AG09309 (cell line): ENCODE results near the gene GFOD1.

Experiments
- DNase-seq: peaks from one replicate; pipeline ENCODE4 v3.0.0-alpha.2; 2010; ENCODE audit warnings: low read depth
- H3K4me3 ChIP-seq: 2 replicates; pipeline ENCODE4 v1.5.1; 2011; ENCODE audit warnings: mild to moderate bottlenecking, low read depth, low read length, moderate library complexity; ENCODE audit not compliant: control insufficient read depth
- TF ChIP-seq, protein P1 (sequence below): IDR thresholded peaks from 2 replicates; pipeline ENCODE4 v1.5.1; 2011; ENCODE audit warnings: mild to moderate bottlenecking, low read depth, low read length, inconsistent platforms; ENCODE audit not compliant: insufficient read depth, control insufficient read depth; ENCODE audit errors: missing control alignments

The GFOD1 gene, protein sequence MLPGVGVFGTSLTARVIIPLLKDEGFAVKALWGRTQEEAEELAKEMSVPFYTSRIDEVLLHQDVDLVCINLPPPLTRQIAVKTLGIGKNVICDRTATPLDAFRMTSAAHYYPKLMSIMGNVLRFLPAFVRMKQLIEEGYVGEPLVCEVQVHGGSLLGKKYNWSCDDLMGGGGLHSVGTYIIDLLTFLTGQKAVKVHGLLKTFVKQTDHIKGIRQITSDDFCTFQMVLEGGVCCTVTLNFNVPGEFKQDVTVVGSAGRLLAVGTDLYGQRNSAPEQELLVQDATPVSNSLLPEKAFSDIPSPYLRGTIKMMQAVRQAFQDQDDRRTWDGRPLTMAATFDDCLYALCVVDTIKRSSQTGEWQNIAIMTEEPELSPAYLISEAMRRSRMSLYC

DNA sequence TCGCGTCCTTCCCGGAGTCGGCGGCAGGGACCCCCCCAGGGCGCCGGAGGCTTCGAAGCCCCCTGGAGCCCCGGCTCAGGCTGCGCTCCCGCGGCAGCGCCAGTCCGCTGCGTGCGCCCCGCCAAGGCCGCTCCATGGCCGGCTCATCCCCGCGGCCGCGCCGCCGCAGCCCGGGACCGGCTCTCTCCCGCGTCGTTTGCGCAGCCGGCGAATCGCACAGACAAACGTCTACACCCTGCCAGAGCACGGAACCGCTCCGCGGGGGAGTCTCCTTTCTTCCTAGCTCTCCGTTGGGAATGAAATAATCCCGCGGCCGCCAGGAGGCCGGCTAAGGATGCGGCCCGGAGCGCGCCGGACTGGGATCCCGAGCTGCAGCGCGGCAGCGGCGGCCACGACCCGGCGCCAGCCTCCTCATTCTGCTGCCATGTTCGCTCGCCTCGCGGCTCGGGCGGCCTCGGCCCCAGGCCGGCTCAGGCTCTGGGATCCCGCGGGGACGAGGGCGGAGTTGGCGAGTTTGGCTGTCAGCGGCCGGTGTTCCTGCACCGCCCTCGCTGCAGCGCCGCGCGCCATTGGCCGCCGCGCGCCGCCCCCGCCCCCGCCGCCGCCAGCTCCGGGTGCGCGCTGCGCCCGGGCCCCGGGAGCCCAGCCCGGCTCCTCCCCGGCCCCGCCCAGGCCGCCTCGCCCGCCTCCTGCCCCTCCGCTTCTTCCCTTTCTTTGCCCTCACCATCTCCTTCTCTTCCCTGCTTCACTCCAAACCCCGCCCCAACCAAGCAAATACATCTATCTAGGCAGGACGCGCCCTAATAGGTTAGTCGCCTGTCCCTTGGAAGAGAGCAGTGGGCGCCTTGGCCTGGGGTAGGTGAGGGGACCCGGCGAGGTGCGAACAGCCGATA, at the start of gene GFOD1:
GFOD1 (minus strand) TSS at position 479 of the 893 bp plus-strand sequence. CDS start 710 bp downstream, outside the sequence.
- TF ChIP-seq, protein P1, sequence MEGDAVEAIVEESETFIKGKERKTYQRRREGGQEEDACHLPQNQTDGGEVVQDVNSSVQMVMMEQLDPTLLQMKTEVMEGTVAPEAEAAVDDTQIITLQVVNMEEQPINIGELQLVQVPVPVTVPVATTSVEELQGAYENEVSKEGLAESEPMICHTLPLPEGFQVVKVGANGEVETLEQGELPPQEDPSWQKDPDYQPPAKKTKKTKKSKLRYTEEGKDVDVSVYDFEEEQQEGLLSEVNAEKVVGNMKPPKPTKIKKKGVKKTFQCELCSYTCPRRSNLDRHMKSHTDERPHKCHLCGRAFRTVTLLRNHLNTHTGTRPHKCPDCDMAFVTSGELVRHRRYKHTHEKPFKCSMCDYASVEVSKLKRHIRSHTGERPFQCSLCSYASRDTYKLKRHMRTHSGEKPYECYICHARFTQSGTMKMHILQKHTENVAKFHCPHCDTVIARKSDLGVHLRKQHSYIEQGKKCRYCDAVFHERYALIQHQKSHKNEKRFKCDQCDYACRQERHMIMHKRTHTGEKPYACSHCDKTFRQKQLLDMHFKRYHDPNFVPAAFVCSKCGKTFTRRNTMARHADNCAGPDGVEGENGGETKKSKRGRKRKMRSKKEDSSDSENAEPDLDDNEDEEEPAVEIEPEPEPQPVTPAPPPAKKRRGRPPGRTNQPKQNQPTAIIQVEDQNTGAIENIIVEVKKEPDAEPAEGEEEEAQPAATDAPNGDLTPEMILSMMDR = peak; percentile 18
- H3K4me3 ChIP-seq = peak within 1 kb of the TSS; percentile 74
- DNase-seq = peak; percentile 41

DNA sequence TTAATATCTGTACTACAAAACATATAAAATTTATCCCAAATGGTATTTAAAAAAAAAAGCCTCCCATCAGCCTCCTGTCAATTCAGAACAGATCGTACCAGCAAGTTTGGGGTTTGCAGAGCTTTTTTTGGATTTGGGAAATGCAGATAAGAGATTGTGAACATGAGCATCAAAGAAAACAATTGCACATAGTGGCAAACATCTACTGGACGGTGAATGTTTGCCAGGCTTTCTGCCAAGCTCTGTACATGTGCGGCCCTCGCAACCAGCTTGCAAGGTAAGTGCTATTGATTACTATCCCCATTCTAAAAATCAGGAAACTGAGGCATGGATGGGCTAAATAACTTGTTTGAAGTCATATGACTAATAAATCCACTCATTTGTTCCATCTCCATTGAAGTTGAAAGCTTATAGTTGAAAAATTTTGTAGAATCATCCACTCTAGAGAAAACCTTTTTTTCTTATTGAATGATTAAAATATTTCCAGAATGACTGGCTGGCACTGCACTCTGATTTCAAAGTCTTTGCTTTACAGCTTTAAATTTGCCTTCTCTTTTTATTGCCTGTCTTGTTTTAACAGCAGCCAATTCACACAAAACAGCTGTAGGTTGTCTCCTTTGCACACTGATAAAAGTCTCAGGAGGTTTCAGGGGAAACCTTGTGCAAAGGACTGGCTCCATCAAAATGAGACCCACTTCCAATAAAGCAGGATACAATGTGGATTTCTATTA, 49.6 kb upstream of the GFOD1 start:
- no peak for DNase-seq

DNA sequence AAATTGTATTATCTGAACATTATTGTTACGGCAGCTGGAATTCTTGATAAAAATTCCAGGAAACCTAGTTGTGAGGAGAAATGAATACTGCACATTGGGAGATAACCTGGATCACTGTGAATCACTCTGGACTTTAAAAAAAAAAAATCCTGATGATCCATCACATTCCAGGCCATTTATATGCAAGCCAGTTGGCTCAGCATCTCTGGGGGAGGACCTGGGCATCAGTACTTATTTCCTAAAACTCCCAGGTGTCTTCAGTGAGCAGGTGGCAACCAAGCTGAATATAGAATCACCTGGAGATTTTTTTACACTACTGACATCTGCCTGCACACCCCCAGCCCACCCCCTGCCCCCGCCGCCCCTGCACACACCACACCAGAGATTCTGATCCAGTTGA, 47.9 kb upstream of the GFOD1 start:
- no peak for DNase-seq
- H3K4me3 ChIP-seq = no peak overlapping the region
- TF ChIP-seq, protein P1 = no peak

More for the DNA sequence above, 49.6 kb upstream of the GFOD1 start:
- TF ChIP-seq, protein P1 = no peak
- no peak overlapping the region for H3K4me3 ChIP-seq

DNA sequence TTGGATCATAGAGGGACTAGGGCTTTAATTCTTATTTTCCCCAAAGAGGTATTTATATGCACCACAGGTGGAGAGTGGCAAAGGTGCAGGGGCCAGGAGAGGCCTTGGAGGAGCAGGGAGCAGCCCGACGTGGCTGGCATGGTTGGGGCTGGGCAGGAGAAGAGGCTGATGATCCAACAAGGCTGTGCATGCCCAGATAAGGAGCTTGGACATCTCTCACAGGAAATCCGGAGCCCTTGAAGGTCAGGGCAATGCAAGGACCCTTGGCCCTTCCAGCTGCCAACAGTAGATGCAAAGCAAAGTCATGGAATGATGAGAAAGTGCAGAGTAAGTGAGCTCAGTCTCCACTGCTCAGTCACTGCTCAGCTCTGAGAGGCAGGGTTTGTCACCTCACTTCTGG, 47.1 kb upstream of the GFOD1 start:
- TF ChIP-seq, protein P1 = no peak
- no peak overlapping the region for H3K4me3 ChIP-seq
- no peak for DNase-seq

DNA sequence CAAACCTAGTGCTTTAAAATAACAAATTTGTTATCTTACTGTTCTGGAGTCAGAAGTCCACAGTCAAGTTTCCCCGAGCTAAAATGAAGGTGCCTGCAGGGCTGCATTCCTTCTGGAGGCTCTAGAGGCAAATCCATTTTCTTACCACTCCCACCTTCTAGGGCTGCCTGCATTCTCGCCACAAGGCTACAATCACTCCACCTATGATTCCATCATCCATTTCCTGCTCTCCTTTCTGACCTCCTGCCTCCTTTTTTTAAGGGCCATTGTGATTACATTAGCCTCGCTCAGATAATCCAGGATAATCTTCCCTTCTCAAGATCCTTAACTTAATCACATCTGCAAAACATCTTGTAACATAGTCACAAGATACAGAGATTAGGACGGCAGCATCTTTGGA, 44.6 kb upstream of the GFOD1 start:
- H3K4me3 ChIP-seq = no peak overlapping the region
- TF ChIP-seq, protein P1 = no peak
- no peak for DNase-seq

DNA sequence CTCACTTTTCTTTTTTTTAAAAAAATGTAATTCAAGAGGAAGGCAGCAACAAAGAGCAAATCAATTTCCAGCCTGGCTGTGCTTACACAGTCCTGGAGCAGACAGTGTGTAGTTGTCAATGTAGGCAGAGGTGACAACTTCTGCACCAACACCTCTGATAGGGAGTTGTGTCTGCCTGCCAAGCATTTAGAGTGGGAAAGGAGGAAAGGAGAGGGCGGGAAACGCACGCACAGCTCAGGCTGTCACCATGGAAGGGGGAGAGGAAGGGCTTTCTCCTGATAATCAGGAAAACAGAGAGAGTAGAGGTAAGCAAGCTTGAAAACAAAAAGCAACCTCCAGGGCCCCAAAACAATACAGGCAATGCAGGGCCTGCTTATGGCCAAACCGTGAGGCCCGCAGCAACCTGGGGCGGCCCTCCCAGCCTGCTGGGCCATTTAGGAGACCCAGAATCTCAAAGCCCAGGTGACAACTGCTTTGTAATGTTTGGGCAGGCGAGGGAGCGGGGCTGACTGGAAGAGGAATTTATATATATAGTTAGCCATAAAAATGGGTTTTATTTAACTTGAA, 41.5 kb upstream of the GFOD1 start:
- no peak for DNase-seq
- TF ChIP-seq, protein P1 = no peak
- no peak overlapping the region for H3K4me3 ChIP-seq
